HL-60 (cell line): Measurements from ENCODE around the gene DCHS1.
"Not testable (repeated sequence)": the region's sequence is repeated elsewhere in the genome, so short reads cannot be mapped to it uniquely, and the experiment has no call there.

Source experiments
- DNase-seq, 2 experiments: peaks; one replicate each; pipeline ENCODE4 v3.0.0-alpha.2; 2010 to 2020; ENCODE audit warnings: low read depth in 1 of 2, low spot score in 1 of 2
- H3K27ac ChIP-seq: fragments of 250-450 bp; sonication (Bioruptor Pico); replicated peaks from 2 replicates; pipeline ENCODE4 v1.5.1; 2020; ENCODE audit warnings: mild to moderate bottlenecking, moderate library complexity
- H3K27me3 ChIP-seq: fragments of 250-450 bp; sonication (Bioruptor Pico); 2 replicates; pipeline ENCODE4 v1.5.1; 2021; ENCODE audit warnings: mild to moderate bottlenecking, moderate library complexity; ENCODE audit not compliant: insufficient read depth, poor library complexity, severe bottlenecking
- H3K4me3 ChIP-seq: replicated peaks from 2 replicates; pipeline ENCODE4 v1.5.1; 2011; ENCODE audit warnings: mild to moderate bottlenecking, control low read depth, low read length; ENCODE audit not compliant: insufficient read depth
- CTCF ChIP-seq: IDR thresholded peaks from one replicate; pipeline ENCODE4 v1.5.1; 2011; ENCODE audit warnings: low read length, control low read depth, inconsistent platforms; ENCODE audit not compliant: insufficient read depth
- GABPA ChIP-seq: IDR thresholded peaks from 2 replicates; pipeline ENCODE4 v1.6.1; 2012; ENCODE audit warnings: low read depth
- POLR2AphosphoS5 ChIP-seq: IDR thresholded peaks from 2 replicates; pipeline ENCODE4 v1.6.1; 2012; ENCODE audit warnings: low read depth
- REST ChIP-seq: IDR thresholded peaks from 2 replicates; pipeline ENCODE4 v1.6.1; 2012; ENCODE audit warnings: low read depth; ENCODE audit not compliant: insufficient replicate concordance
- SPI1 ChIP-seq: IDR thresholded peaks from 2 replicates; pipeline ENCODE4 v1.6.1; 2012; ENCODE audit warnings: low read depth, mild to moderate bottlenecking, borderline replicate concordance

The DCHS1 gene

GRCh38 chr11:6687876-6688275 is 32.3 kb upstream of the DCHS1 start:
- Histone ChIP-seq H3K27me3 (no peaks in the 10 kb centered on the region), H3K4me3 (no peak overlapping the region), H3K27ac (no peak overlapping the region)
- TF ChIP-seq SPI1 (no peak), REST (no peak), CTCF (no peak), POLR2AphosphoS5 (no peak), GABPA (no peak)
- no peak for DNase-seq

- Histone ChIP-seq H3K27me3 (no peaks in the 10 kb centered on the region), H3K4me3 (no peak overlapping the region), H3K27ac (no peak overlapping the region)
- no peak for DNase-seq
- TF ChIP-seq GABPA (no peak), SPI1 (no peak), CTCF (no peak), POLR2AphosphoS5 (no peak), REST (no peak)
Measured at GRCh38 chr11:6686006-6686405, 30.4 kb upstream of the DCHS1 start.

- not testable (repeated sequence) for H3K27me3 ChIP-seq, DNase-seq
- Histone ChIP-seq H3K4me3 (peak overlapping the region; percentile 50; the same call in 1 of the 2 replicates), H3K27ac (peak overlapping the region; percentile 70)
Measured at GRCh38 chr11:6684068-6684467, 28.5 kb upstream of the DCHS1 start.

- peak; percentile 74 for TF ChIP-seq GABPA
- peak; percentile 50 for TF ChIP-seq CTCF
- TF ChIP-seq POLR2AphosphoS5 = peak; percentile 95
- TF ChIP-seq SPI1 = peak; percentile 44; the same call in 1 of the 2 replicates
- TF ChIP-seq REST = no peak
- peak; percentile 95 to 99 for DNase-seq
- peak within 1 kb of the TSS; percentile 85 for H3K27ac ChIP-seq
- no peaks in the 10 kb centered on the region for H3K27me3 ChIP-seq
- H3K4me3 ChIP-seq = peak within 1 kb of the TSS; percentile 97
Measured at GRCh38 chr11:6682936-6683861, 27.6 kb upstream of the DCHS1 start, which contains the start of gene MRPL17. TSS of gene MRPL17 (minus strand) at chr11:6683340. CDS start at chr11:6683296, 44 bp downstream.
